Parathyroid adenoma (tissue), 2 donors: ENCODE measurements around the gene ATM.
A peak's percentile ranks its signal among the peaks of the same experiment; 100 is the strongest.

ENCODE experiments used
- H2AFZ ChIP-seq: fragments of 300-600 bp; sonication (generic); one replicate; pipeline ENCODE4 v1.7.0; 2017; ENCODE audit warnings: antibody characterized with exemption, mild to moderate bottlenecking
- H3K27ac ChIP-seq: fragments of 300-600 bp; sonication (generic); one replicate; pipeline ENCODE4 v1.7.0; 2017
- H3K27me3 ChIP-seq: fragments of 300-600 bp; sonication (generic); one replicate; pipeline ENCODE4 v1.7.0; 2017; ENCODE audit warnings: low read length; ENCODE audit not compliant: control insufficient read depth, insufficient read depth
- H3K36me3 ChIP-seq: fragments of 300-600 bp; sonication (generic); one replicate; pipeline ENCODE4 v1.7.0; 2017; ENCODE audit warnings: low read length; ENCODE audit not compliant: control insufficient read depth, insufficient read depth
- H3K4me1 ChIP-seq: fragments of 300-600 bp; sonication (generic); one replicate; pipeline ENCODE4 v1.7.0; 2017; ENCODE audit warnings: control low read depth
- H3K4me2 ChIP-seq: fragments of 300-600 bp; sonication (generic); one replicate; pipeline ENCODE4 v1.7.0; 2017; ENCODE audit warnings: low read length
- H3K4me3 ChIP-seq: fragments of 300-600 bp; sonication (generic); one replicate; pipeline ENCODE4 v1.7.0; 2017; ENCODE audit warnings: low read depth, low read length
- H3K79me2 ChIP-seq: fragments of 300-600 bp; sonication (generic); one replicate; pipeline ENCODE4 v1.7.0; 2017; ENCODE audit warnings: control low read depth
- H3K9ac ChIP-seq: fragments of 300-600 bp; sonication (generic); one replicate; pipeline ENCODE4 v1.7.0; 2017; ENCODE audit warnings: mild to moderate bottlenecking
- H3K9me3 ChIP-seq: fragments of 300-600 bp; sonication (generic); one replicate; pipeline ENCODE4 v1.7.0; 2017; ENCODE audit warnings: low read length; ENCODE audit not compliant: control insufficient read depth
- CTCF ChIP-seq: fragments of 300-600 bp; sonication (generic); IDR thresholded peaks from one replicate; pipeline ENCODE4 v1.7.0; 2017; ENCODE audit warnings: antibody characterized with exemption, mild to moderate bottlenecking
- donor health status: primary hyperparathyroidism.

The ATM gene

GRCh38 chr11:108221371-108221770 is 1.5 kb upstream of the ATM start:
- H3K27me3 ChIP-seq, result no peaks in the 10 kb centered on the region
- peaks cover 5% of the 10 kb centered on the region for H3K4me1 ChIP-seq
- peaks cover 19% of the 10 kb centered on the region for H3K79me2 ChIP-seq
- no peaks in the 10 kb centered on the region for H3K9me3 ChIP-seq
- peak overlapping the region; percentile 72 for H3K4me2 ChIP-seq
- no peak overlapping the region for H3K9ac ChIP-seq
- peak overlapping the region; percentile 72 for H3K4me3 ChIP-seq
- H2AFZ ChIP-seq, result peak overlapping the region; percentile 63
- H3K27ac ChIP-seq, result peak overlapping the region; percentile 88
- no peak for TF ChIP-seq CTCF
- H3K36me3 ChIP-seq, result no peaks in the 10 kb centered on the region

GRCh38 chr11:108221911-108222573 is 825 bp upstream of the ATM start:
- Histone ChIP-seq H2AFZ (peak overlapping the region; percentile 63), H3K4me1 (peaks cover 5% of the 10 kb centered on the region), H3K9ac (peak overlapping the region; percentile 17), H3K27me3 (no peaks in the 10 kb centered on the region), H3K79me2 (peaks cover 19% of the 10 kb centered on the region), H3K36me3 (no peaks in the 10 kb centered on the region), H3K9me3 (no peaks in the 10 kb centered on the region), H3K27ac (peak overlapping the region; percentile 88), H3K4me3 (peak overlapping the region; percentile 72), H3K4me2 (peak overlapping the region; percentile 72)
- no peak for TF ChIP-seq CTCF

GRCh38 chr11:108223348-108224149 is 682 bp downstream of the ATM start:
- Histone ChIP-seq H3K9me3 (no peaks in the 10 kb centered on the region), H3K79me2 (peaks cover 19% of the 10 kb centered on the region), H3K27ac (peak overlapping the region; percentile 88), H3K4me2 (peak overlapping the region; percentile 68), H3K4me1 (peaks cover 5% of the 10 kb centered on the region), H3K27me3 (no peaks in the 10 kb centered on the region), H3K4me3 (peak overlapping the region; percentile 72), H3K9ac (peak overlapping the region; percentile 37), H3K36me3 (no peaks in the 10 kb centered on the region), H2AFZ (peak overlapping the region; percentile 90)
- TF ChIP-seq CTCF, result no peak

- Histone ChIP-seq H2AFZ (no peak overlapping the region), H3K79me2 (peaks cover 16% of the 10 kb centered on the region), H3K4me1 (peaks cover 5% of the 10 kb centered on the region), H3K4me3 (peak overlapping the region; percentile 72), H3K4me2 (peak overlapping the region; percentile 68), H3K27ac (peak overlapping the region; percentile 88), H3K9ac (no peak overlapping the region), H3K36me3 (no peaks in the 10 kb centered on the region), H3K9me3 (no peaks in the 10 kb centered on the region), H3K27me3 (no peaks in the 10 kb centered on the region)
- TF ChIP-seq CTCF, result no peak
These were observed 1.5 kb downstream of the ATM start for GRCh38 chr11:108224366-108224765.
